Measurements from ENCODE around the gene CDC25C.

DNA sequence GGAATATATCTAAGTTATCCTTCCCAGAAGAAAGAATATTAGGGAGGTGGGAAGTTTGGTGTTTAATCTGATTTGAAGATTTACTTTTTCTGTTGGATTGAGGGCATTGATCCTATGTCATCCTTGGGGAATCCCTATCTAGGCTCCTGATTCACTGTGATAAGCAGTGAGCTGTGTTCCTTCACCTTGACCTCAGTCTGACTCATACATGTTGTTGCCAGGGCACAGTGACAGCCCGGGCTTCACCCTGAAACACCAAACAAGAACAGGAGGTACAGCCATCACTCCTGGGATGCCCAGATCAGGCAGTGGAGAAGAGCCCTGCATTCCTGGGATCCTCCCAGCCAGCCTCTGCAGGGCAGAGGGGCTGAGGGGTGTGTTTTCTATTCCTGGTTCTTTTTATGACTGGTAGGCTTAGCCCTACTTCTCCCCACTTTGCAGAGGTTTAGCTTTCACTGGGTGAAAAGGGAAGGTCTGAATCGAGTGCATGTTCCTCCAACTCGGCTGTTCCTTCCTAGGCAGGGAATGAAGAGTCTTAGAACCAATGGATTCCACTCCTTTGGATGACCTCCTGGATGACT, 3.4 kb upstream of the CDC25C start:
- TF ChIP-seq, protein P1, sequence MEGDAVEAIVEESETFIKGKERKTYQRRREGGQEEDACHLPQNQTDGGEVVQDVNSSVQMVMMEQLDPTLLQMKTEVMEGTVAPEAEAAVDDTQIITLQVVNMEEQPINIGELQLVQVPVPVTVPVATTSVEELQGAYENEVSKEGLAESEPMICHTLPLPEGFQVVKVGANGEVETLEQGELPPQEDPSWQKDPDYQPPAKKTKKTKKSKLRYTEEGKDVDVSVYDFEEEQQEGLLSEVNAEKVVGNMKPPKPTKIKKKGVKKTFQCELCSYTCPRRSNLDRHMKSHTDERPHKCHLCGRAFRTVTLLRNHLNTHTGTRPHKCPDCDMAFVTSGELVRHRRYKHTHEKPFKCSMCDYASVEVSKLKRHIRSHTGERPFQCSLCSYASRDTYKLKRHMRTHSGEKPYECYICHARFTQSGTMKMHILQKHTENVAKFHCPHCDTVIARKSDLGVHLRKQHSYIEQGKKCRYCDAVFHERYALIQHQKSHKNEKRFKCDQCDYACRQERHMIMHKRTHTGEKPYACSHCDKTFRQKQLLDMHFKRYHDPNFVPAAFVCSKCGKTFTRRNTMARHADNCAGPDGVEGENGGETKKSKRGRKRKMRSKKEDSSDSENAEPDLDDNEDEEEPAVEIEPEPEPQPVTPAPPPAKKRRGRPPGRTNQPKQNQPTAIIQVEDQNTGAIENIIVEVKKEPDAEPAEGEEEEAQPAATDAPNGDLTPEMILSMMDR (conservative IDR thresholded peaks at IDR 0.05; ENCODE audit: low read length) = no peak
- no peak for TF ChIP-seq EZH2phosphoT487 (IDR thresholded peaks at IDR 0.05; ENCODE audit: borderline replicate concordance)
